Fibroblast of lung (primary cell): Measurements from ENCODE around the gene VCAN. TPM values are rescaled to one million over a fixed set of nuclear protein-coding genes. Genes with fewer than 3 reads are reported as not detected.
A peak's percentile ranks its signal among the peaks of the same experiment; 100 is the strongest.

ENCODE experiments used
- DNase-seq, 2 donors: peaks; one replicate each; pipeline versions ENCODE4 v3.0.0 to v3.0.0-alpha.2; 2010; ENCODE audit warnings: low read depth in 2 of 2
- H2AFZ ChIP-seq: 2 replicates; pipeline ENCODE4 v1.5.1; 2012; ENCODE audit warnings: low read length, control low read depth, inconsistent platforms
- H3K27ac ChIP-seq: 2 replicates; pipeline ENCODE4 v1.5.1; 2011; ENCODE audit warnings: low read length, control low read depth; ENCODE audit not compliant: insufficient read depth
- H3K27me3 ChIP-seq: 2 replicates; pipeline ENCODE4 v1.5.1; 2011; ENCODE audit warnings: mild to moderate bottlenecking, low read length; ENCODE audit not compliant: control insufficient read depth, insufficient read depth
- H3K36me3 ChIP-seq: 2 replicates; pipeline ENCODE4 v1.5.1; 2011; ENCODE audit warnings: low read length; ENCODE audit not compliant: control insufficient read depth, insufficient read depth
- H3K4me1 ChIP-seq: 2 replicates; pipeline ENCODE4 v1.5.1; 2011; ENCODE audit warnings: low read length; ENCODE audit not compliant: control insufficient read depth, insufficient read depth; ENCODE audit errors: extremely low read depth
- H3K4me2 ChIP-seq: 2 replicates; pipeline ENCODE4 v1.5.1; 2011; ENCODE audit warnings: low read length, control low read depth; ENCODE audit not compliant: insufficient read depth; ENCODE audit errors: extremely low read depth
- H3K4me3 ChIP-seq, 4 experiments: fragments of 200-600 bp in 1 of 4; sonication (generic) in 1 of 4; replicated peaks in 1 of 4; 2 replicates each; pipeline ENCODE4 v1.5.1; 2011 to 2016; ENCODE audit warnings: low read length in 4 of 4, low read depth in 3 of 4, mild to moderate bottlenecking in 3 of 4, control low read depth in 2 of 4, inconsistent platforms in 1 of 4, mixed read lengths in 1 of 4; ENCODE audit not compliant: insufficient read depth in 1 of 4; ENCODE audit errors: control extremely low read depth in 1 of 4
- H3K79me2 ChIP-seq: 2 replicates; pipeline ENCODE4 v1.5.1; 2012; ENCODE audit warnings: mild to moderate bottlenecking, low read length, inconsistent platforms; ENCODE audit not compliant: control insufficient read depth, insufficient read depth
- H3K9ac ChIP-seq: 2 replicates; pipeline ENCODE4 v1.5.1; 2011; ENCODE audit warnings: mild to moderate bottlenecking, low read length, control low read depth; ENCODE audit not compliant: insufficient read depth
- H3K9me3 ChIP-seq: 2 replicates; pipeline ENCODE4 v1.5.1; 2012; ENCODE audit warnings: low read depth, low read length; ENCODE audit not compliant: control insufficient read depth, insufficient read depth
- H4K20me1 ChIP-seq: 2 replicates; pipeline ENCODE4 v1.5.1; 2011; ENCODE audit warnings: low read length; ENCODE audit not compliant: control insufficient read depth, insufficient read depth; ENCODE audit errors: extremely low read depth
- EZH2 ChIP-seq: IDR thresholded peaks from 2 replicates; pipeline ENCODE4 v1.5.1; 2012; ENCODE audit warnings: low read length, control low read depth, mild to moderate bottlenecking; ENCODE audit errors: missing control alignments
- polyA plus RNA-seq, 2 donors: library from polyadenylated mRNA; depleted of rRNA in 1 of 2; stranded (reverse) in 1 of 2; unstranded in 1 of 2; fragments of >200 nt; gene quantifications; 2 replicates each; pipeline ENCODE4 v1.2.1, GENCODE V29; 2011 to 2012; ENCODE audit warnings: missing spikeins in 1 of 2
- total RNA-seq: library from RNA; depleted of rRNA; stranded (reverse); fragments of >200 nt; gene quantifications from 2 replicates; pipeline ENCODE4 v1.2.1, GENCODE V29; 2014
- TF ChIP-seq, protein P1 (sequence below), 2 donors: IDR thresholded peaks in 1 of 2; conservative IDR thresholded peaks in 1 of 2; 1 replicate in 1 of 2; 2 replicates in 1 of 2; pipeline ENCODE4 v1.5.1; 2011 to 2012; ENCODE audit warnings: low read length in 2 of 2, control low read depth in 1 of 2, inconsistent platforms in 1 of 2, low read depth in 1 of 2, mild to moderate bottlenecking in 1 of 2

Gene VCAN
- total and polyA plus RNA-seq, 2 donors (not counting 1 experiment from before 2014, with no cell fraction given), result 51.9 to 227 TPM

DNA sequence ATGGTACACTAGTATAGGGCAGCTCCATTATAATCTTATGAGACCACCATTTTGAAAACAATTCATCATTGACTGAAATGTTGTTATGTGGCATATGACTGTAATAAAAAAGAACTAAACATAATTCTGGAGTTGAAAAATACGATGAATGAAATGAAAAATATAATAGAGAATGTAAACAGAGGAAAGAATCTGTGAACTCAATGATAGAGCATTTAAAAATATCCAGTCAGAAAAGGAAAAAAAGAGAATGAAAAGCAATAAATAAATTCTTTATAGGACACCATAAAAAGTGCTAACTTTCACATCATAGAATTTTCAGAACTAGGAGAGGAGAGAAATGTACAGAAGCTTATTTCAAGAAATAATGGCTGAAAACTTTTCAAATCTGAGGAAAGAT is 17.6 kb upstream of the VCAN start:
- Histone ChIP-seq H3K4me1 (no peaks in the 10 kb centered on the region), H3K36me3 (no peaks in the 10 kb centered on the region), H3K4me3 (no peak overlapping the region), H3K9ac (no peak overlapping the region), H3K4me2 (no peak overlapping the region), H3K79me2 (no peaks in the 10 kb centered on the region), H2AFZ (no peak overlapping the region), H3K9me3 (no peaks in the 10 kb centered on the region), H3K27ac (no peak overlapping the region), H3K27me3 (no peaks in the 10 kb centered on the region), H4K20me1 (no peaks in the 10 kb centered on the region)
- TF ChIP-seq, protein P1, sequence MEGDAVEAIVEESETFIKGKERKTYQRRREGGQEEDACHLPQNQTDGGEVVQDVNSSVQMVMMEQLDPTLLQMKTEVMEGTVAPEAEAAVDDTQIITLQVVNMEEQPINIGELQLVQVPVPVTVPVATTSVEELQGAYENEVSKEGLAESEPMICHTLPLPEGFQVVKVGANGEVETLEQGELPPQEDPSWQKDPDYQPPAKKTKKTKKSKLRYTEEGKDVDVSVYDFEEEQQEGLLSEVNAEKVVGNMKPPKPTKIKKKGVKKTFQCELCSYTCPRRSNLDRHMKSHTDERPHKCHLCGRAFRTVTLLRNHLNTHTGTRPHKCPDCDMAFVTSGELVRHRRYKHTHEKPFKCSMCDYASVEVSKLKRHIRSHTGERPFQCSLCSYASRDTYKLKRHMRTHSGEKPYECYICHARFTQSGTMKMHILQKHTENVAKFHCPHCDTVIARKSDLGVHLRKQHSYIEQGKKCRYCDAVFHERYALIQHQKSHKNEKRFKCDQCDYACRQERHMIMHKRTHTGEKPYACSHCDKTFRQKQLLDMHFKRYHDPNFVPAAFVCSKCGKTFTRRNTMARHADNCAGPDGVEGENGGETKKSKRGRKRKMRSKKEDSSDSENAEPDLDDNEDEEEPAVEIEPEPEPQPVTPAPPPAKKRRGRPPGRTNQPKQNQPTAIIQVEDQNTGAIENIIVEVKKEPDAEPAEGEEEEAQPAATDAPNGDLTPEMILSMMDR (conservative IDR thresholded peaks at IDR 0.05 in 1 of 2, IDR thresholded peaks at IDR 0.05 in 1 of 2; ENCODE audit: low read depth in 1 of 2, low read length in 2 of 2), result no peak
- TF ChIP-seq EZH2, result no peak
- no peak for DNase-seq

DNA sequence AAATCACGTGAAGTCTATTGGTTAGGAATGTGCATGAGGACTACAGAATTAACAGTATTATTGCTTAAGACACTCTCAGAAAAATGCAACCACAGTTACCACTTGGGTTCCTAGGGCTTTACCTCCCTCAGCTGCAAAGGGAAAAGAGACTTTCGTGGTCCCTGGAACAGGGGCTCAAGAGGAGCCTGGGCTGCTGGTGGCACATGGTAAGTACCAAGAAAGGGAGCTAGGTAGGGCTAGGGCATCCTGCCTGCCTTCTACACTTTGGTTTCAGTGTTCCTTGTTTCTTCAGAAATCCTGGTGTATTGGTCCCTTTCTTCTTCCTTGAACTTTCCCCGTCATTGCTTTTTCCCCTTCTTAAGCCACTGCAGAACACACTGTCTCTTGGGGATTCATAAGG is 7.3 kb upstream of the VCAN start:
- Histone ChIP-seq H3K27ac (no peak overlapping the region), H3K9me3 (no peaks in the 10 kb centered on the region), H3K4me2 (no peak overlapping the region), H3K4me3 (no peak overlapping the region), H3K79me2 (no peaks in the 10 kb centered on the region), H2AFZ (no peak overlapping the region), H3K4me1 (no peaks in the 10 kb centered on the region), H3K36me3 (no peaks in the 10 kb centered on the region), H4K20me1 (no peaks in the 10 kb centered on the region), H3K27me3 (no peaks in the 10 kb centered on the region), H3K9ac (no peak overlapping the region)
- no peak for DNase-seq
- TF ChIP-seq EZH2, result no peak
- TF ChIP-seq, protein P1 (conservative IDR thresholded peaks at IDR 0.05 in 1 of 2, IDR thresholded peaks at IDR 0.05 in 1 of 2; ENCODE audit: low read depth in 1 of 2, low read length in 2 of 2), result no peak

DNA sequence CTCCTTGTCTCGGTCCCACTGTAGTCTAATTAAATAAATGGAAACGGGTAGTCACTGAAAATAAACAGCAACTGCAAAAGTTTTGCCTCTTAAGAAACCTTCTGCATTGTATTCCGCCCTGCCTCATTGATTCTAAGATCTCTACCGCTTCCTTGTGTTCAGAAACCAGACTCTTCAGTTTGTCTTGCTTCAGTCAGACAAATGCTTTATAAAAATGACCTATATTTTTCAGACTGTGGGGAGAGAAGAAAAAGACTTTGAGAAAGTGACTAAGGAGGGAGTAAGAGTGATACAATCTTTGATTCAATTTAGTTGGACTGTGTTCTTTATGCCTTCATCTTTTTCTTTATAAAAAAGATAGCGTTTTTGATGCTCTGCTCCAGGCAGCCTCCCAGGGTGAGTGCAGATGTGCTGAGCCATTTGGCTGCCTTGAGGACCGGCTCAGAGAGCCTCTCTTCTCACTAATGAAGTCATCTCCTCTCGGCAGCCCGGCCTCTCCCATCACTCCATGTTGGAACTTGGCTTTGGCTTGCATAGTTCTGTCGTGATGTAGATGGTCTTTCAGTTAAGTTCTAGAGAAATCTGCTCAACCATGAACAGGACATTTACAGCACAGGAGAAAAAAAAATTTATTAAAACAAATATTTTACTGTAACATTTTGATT is 4.0 kb upstream of the VCAN start:
- Histone ChIP-seq H4K20me1 (no peaks in the 10 kb centered on the region), H3K4me1 (no peaks in the 10 kb centered on the region), H3K9ac (no peak overlapping the region), H2AFZ (peak overlapping the region; percentile 24), H3K36me3 (no peaks in the 10 kb centered on the region), H3K79me2 (peaks cover 8% of the 10 kb centered on the region), H3K9me3 (no peaks in the 10 kb centered on the region), H3K4me2 (peak overlapping the region; percentile 48), H3K4me3 (no peak overlapping the region), H3K27me3 (no peaks in the 10 kb centered on the region), H3K27ac (no peak overlapping the region)
- TF ChIP-seq EZH2, result no peak
- TF ChIP-seq, protein P1 (conservative IDR thresholded peaks at IDR 0.05 in 1 of 2, IDR thresholded peaks at IDR 0.05 in 1 of 2; ENCODE audit: low read depth in 1 of 2, low read length in 2 of 2), result peak; percentile 15 to 49
- DNase-seq, result peak; percentile 71 to 84
